ENCODE results near the gene IL21R.

Gene IL21R

DNA sequence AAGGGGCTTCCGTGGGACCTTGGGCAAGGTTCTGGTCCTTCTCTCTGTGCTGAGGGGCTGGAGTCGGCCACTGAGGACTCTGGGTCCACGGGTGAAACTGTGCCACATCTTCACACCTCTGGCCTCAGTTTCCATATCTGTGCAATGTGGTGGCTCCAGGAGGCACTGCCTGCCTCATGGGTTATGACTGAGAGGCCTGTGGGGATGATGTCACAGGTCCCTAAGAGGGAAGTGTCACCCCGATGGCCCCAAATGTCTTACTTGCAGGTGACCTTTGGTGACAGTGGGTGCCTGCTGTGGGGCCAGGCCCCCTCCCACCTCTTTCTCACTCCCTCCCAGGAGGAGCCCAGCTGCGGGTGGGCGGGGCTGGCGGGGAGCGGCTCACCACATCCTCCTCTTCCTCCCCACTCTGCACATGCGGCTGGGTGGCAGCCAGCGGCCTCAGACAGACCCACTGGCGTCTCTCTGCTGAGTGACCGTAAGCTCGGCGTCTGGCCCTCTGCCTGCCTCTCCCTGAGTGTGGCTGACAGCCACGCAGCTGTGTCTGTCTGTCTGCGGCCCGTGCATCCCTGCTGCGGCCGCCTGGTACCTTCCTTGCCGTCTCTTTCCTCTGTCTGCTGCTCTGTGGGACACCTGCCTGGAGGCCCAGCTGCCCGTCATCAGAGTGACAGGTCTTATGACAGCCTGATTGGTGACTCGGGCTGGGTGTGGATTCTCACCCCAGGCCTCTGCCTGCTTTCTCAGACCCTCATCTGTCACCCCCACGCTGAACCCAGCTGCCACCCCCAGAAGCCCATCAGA is at the start of gene IL21R:
TSS of gene IL21R (plus strand) at position 407 of the 801 bp plus-strand sequence. CDS start 27,898 bp downstream, outside the sequence.
- peak; percentile 89 for DNase-seq

DNA sequence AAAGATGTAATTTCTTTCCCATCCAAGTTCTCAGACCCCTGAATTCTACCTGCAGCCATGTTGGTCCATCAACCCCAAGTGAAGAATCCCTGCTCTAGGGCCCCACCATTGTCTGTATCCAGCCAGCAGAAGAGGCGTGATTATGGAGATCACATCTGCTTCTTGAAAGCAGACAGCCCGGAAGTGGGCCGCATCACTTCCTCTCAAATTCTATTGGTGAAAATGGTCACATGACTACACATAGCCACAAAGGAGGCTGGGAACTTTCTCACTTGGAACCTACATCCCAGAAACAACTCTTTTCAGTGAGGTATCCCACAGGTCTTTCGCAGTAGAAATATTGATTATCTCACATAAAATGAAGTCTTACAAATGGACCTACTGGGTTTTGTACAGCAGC is 48.1 kb upstream of the IL21R start:
- DNase-seq: no peak

GRCh38 chr16:27355610-27356009 is 46.4 kb upstream of the IL21R start:
- peak; percentile 49 for DNase-seq

GRCh38 chr16:27356794-27357193 is 45.2 kb upstream of the IL21R start:
- no peak for DNase-seq

DNA sequence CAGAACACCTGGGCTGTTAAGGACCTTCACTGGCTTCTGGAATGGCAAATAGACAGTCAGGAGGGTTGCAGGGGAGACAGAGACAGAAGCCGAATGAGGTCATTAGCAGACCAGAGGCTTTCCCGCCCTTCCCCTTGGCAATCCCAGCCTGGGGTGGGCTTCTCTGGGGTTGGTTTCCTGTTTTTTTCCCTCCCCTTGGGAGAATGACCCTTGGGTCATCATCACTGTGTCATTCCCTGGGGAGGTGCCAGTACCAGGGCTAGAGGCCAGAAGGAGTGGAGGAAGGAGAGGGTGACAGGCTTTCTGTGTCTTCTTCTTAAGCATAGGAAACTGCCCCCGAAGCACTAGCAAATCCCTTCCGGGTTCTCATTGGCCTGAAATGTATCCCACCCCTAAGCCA is 42.9 kb upstream of the IL21R start:
- no peak for DNase-seq

DNA sequence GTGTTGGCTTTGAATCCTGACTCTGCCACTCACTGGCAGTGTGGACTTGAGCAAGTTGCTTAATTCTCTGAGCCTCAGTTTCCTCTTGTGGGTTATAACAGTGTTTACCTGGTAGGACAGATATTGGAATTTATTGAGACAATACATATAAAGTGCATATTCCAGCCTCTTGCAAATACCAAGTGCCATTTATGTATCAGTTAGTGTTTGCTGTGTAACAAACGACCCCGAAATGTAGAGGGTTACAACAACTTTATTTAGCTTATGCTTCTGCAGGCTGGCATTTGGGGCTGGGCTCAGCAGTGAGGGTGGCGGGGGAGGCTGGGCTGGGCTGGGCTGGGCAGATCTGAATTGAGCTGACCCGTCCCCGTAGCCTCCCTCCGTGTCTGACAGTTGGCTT is 42.4 kb upstream of the IL21R start:
- no peak for DNase-seq

GRCh38 chr16:27361987-27362386 is 40.0 kb upstream of the IL21R start:
- no peak for DNase-seq

GRCh38 chr16:27362570-27363245 is 39.3 kb upstream of the IL21R start:
- DNase-seq: no peak

- no peak for DNase-seq
Measured at GRCh38 chr16:27363246-27363632, 38.7 kb upstream of the IL21R start.

- DNase-seq: no peak
Measured at GRCh38 chr16:27363797-27364196, 38.2 kb upstream of the IL21R start.

- DNase-seq: no peak
Measured at GRCh38 chr16:27364493-27365141, 37.4 kb upstream of the IL21R start.

- DNase-seq: no peak
Measured at GRCh38 chr16:27365142-27366089, 36.6 kb upstream of the IL21R start.

DNA sequence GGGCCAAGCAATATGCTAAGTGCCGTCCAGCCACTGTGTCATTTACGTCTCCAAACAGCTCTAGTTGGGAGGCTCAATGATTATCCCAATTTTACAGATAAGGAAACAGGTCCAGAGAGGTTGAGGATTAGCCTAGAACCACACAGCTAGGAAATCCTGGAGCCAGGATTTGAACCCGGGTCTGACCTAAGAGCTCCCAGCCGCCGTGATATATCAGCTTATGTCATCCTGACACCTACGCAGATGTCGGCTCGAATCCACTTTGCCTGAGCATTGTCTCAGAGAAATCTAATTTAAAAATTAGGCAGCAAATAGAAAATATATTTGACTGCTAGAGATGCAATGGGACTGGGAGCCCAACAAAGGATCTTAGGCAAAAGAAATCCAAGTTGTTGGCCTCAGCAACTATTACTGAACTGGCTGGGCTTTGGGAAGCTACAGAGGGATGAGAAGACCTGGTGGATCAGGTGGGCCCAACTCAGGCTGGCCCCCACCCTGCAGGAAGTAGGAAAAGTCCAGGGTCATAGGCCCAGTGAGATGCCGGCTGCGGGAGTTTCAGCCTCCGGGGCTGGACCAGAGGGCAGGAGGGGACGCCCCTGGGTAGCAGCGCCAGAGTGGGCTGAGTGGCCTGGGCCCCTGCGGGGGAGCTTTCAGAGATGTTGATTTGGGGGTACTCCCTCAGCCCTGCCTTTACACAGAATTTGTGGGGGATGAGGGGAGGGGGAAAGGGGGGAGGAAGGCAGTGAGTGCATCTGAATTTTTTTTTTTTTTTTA is 35.1 kb upstream of the IL21R start:
- DNase-seq: no peak

DNA sequence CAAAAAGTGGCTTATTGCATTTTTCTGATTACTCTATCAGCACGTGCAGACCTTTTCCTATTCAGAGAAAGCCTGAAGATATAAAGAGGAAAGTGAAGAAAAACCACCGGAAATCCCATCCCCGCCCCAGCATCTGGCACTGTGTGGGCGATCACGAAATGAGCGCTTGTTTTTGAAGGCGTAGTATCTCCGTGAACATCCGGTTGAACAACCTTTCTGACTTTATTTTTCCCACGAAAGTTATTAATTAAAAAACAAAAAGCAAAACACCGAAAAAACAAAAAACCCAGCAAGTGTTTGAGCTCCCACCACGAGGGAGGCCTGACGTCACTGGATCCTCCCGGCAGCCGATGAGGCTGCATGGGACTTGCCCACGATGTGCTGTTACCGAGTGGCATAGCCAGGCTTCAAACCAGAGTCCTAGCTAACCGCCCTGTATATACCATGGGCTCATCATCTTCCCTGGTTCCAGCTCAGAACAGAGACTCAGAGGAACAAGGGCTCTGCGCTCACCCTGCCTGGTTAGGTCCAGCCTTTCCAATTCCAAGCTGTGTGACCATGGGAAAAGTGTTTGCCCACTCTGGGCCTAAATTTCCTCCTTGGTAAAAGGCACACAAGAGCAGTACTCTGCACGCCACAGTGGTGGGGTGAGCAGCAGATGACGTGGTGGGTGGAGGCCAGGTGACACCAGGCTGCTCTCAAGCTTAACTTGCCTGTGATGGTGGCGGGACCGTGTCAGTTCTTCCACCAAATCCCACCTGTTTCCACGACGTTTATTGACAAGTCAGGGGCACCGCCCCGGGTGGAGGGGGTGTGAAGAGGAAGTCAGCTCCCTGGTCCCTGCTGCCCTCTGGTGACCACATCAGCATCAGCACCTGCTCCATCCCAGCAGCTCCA is 34.3 kb upstream of the IL21R start:
- peak; percentile 89 for DNase-seq

GRCh38 chr16:27368358-27368722 is 33.6 kb upstream of the IL21R start:
- DNase-seq: no peak

DNA sequence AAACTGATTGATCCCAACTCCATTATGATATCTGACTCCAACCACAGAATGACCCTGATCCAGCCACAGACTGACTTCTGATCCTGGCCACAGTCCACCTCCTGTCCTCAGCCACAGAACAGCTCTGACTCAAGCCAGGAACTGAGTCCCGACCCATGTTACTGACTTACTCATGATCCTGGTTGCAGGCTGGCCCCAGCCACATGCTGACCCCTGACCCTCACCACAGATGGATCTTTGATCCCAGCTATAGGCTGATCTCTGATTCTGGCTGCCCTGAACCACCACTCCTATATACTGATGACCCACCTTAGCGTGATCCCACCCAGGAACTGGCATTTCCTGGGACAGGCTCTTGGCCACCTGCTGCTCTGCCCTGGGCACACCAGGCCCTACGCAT is 32.2 kb upstream of the IL21R start:
- DNase-seq: no peak

GRCh38 chr16:27370318-27370717 is 31.7 kb upstream of the IL21R start:
- DNase-seq: no peak

DNA sequence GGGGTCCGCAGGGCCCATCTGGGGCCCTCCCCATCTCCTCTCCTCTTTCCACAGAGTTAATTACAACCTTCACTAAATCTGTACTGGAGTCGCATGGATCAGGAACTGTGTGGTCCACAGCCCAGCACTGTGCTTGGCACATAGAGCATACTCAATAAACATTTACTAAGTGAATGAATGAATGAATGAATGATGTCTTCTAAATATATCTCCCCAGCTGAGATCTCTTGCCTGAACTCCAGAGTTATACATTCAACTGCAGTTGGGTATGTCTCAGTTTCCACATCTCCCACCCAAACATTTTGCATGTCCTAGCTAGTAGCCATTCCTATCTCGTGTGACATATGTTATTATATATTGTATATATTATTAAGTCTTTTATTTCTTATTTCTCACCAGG is 28.7 kb upstream of the IL21R start:
- DNase-seq: no peak

- no peak for DNase-seq
Measured at GRCh38 chr16:27374221-27374803, 27.7 kb upstream of the IL21R start.

- peak; percentile 43 for DNase-seq
Measured at GRCh38 chr16:27374804-27375425, 27.1 kb upstream of the IL21R start.
